ENCODE results near the gene FAHD2A. TPM values are rescaled to one million over a fixed set of nuclear protein-coding genes. Genes with fewer than 3 reads are reported as not detected.

The FAHD2A gene
- total RNA-seq, 1 donor from 2014 or later: 22.8 TPM

DNA sequence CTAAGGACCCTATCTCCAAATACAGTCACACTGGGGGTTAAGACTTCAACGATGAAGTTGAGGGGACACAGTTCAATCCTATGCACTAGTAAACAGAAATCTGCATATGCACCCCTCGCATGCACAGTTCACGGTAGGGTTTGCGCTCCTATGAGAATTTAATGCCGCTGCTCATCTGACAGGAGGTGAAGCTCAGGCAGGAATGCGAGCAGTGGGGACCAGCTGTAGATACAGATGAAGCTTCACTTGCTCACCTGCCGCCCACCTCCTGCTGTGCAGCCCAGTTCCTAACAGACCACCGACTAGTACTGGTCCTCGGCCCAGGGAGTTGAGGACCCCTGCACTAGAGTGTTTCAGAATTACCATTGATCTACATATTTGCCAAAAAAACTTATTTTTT is 40.0 kb upstream of the FAHD2A start:
- H3K27me3 ChIP-seq: no peaks in the 10 kb centered on the region
- no peaks in the 10 kb centered on the region for H3K36me3 ChIP-seq
- H3K27ac ChIP-seq: no peak overlapping the region
- H3K4me3 ChIP-seq: no peak overlapping the region
- no peaks in the 10 kb centered on the region for H3K4me1 ChIP-seq
- TF ChIP-seq, protein P1, sequence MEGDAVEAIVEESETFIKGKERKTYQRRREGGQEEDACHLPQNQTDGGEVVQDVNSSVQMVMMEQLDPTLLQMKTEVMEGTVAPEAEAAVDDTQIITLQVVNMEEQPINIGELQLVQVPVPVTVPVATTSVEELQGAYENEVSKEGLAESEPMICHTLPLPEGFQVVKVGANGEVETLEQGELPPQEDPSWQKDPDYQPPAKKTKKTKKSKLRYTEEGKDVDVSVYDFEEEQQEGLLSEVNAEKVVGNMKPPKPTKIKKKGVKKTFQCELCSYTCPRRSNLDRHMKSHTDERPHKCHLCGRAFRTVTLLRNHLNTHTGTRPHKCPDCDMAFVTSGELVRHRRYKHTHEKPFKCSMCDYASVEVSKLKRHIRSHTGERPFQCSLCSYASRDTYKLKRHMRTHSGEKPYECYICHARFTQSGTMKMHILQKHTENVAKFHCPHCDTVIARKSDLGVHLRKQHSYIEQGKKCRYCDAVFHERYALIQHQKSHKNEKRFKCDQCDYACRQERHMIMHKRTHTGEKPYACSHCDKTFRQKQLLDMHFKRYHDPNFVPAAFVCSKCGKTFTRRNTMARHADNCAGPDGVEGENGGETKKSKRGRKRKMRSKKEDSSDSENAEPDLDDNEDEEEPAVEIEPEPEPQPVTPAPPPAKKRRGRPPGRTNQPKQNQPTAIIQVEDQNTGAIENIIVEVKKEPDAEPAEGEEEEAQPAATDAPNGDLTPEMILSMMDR (IDR thresholded peaks at IDR 0.05): no peak
- intact Hi-C loops (cut with DNase I): no loop called here
- DNase-seq (peak; percentile 23), ATAC-seq (no peak)
- H3K9me3 ChIP-seq: no peaks in the 10 kb centered on the region

DNA sequence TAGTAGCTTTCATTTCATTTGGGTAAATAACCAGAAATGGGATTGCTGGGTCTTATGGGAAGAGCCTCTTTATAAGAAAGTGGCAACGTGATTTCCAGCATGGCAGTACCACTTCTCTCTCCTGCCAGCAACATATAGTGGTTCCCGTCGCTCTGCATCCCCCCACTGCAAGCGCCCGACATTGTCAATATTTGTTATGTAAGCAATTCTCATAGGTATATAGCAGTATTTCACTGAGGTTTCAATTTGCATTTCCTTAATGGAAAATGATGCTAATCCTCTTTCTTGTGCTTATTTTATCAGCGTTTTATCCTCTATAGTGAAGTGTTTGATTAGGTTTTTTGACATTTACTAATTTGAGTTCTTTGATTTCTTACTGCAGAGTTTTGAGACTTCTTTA is 36.0 kb upstream of the FAHD2A start:
- H3K4me3 ChIP-seq: no peak overlapping the region
- intact Hi-C loops (cut with DNase I): no loop called here
- no peak overlapping the region for H3K27ac ChIP-seq
- no peaks in the 10 kb centered on the region for H3K36me3 ChIP-seq
- no peaks in the 10 kb centered on the region for H3K4me1 ChIP-seq
- TF ChIP-seq, protein P1 (IDR thresholded peaks at IDR 0.05): no peak
- no peak for ATAC-seq
- H3K27me3 ChIP-seq: no peaks in the 10 kb centered on the region
- no peaks in the 10 kb centered on the region for H3K9me3 ChIP-seq
- DNase-seq: no peak

- Histone ChIP-seq H3K27ac (no peak overlapping the region), H3K4me1 (no peaks in the 10 kb centered on the region), H3K9me3 (no peaks in the 10 kb centered on the region), H3K4me3 (no peak overlapping the region), H3K36me3 (no peaks in the 10 kb centered on the region), H3K27me3 (no peaks in the 10 kb centered on the region)
- DNase-seq: peak; percentile 51
- intact Hi-C loops (cut with DNase I): no loop called here
- TF ChIP-seq, protein P1 (IDR thresholded peaks at IDR 0.05): no peak
- no peak for ATAC-seq
Measured at GRCh38 chr2:95372216-95372829, 30.2 kb upstream of the FAHD2A start.

- Histone ChIP-seq H3K36me3 (no peaks in the 10 kb centered on the region), H3K27me3 (no peaks in the 10 kb centered on the region), H3K27ac (no peak overlapping the region), H3K4me1 (no peaks in the 10 kb centered on the region), H3K9me3 (no peaks in the 10 kb centered on the region), H3K4me3 (no peak overlapping the region)
- TF ChIP-seq, protein P1 (IDR thresholded peaks at IDR 0.05): no peak
- DNase-seq (peak; percentile 46), ATAC-seq (no peak)
- intact Hi-C loops (cut with DNase I): no loop called here
Measured at GRCh38 chr2:95372845-95373244, 29.7 kb upstream of the FAHD2A start.

DNA sequence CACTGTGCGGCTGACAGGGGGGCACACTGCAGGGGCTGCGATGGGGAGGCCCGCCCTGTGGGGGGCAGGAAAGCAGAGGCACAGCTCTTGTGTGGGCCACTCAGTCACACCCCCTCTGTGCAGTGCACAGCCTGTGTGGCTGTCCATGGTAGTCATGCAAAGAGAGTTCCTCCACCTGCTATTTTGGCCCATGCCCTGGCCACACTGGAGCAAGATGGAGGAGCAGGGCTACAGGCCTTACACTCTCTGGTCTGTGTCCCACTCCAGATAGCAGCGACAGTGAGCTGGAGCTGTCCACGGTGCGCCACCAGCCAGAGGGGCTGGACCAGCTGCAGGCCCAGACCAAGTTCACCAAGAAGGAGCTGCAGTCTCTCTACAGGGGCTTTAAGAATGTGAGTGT is 28.5 kb upstream of the FAHD2A start:
- Histone ChIP-seq H3K4me1 (no peaks in the 10 kb centered on the region), H3K36me3 (no peaks in the 10 kb centered on the region), H3K27ac (no peak overlapping the region), H3K27me3 (no peaks in the 10 kb centered on the region), H3K4me3 (no peak overlapping the region), H3K9me3 (no peaks in the 10 kb centered on the region)
- DNase-seq (peak; percentile 28), ATAC-seq (peak; percentile 14)
- TF ChIP-seq, protein P1 (IDR thresholded peaks at IDR 0.05): no peak
- intact Hi-C loops (cut with DNase I): no loop called here

DNA sequence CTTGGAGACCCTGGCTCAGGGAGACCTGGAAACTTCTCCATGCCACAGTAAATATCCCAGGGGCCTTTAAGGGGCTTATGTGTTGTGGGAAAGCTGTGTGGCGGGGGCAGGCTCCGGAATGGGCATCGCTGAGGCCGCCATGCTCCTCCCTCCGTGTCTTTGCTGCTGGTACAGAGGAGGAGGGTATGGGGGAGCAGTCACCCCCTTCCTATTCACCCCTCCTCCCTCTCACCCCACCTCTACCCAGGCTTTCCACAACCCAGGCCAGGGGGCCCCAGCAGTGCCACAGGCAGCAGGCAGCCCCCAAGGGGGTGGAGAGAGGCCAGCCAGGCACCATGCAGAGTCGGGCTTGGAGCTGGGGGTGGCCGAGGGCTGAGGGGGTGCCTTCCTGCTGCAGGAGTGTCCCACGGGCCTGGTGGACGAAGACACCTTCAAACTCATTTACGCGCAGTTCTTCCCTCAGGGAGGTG is 28.0 kb upstream of the FAHD2A start:
- DNase-seq: peak; percentile 48
- H3K4me1 ChIP-seq: no peaks in the 10 kb centered on the region
- no peak for ATAC-seq
- H3K27me3 ChIP-seq: no peaks in the 10 kb centered on the region
- no peak overlapping the region for H3K4me3 ChIP-seq
- H3K36me3 ChIP-seq: no peaks in the 10 kb centered on the region
- H3K9me3 ChIP-seq: no peaks in the 10 kb centered on the region
- TF ChIP-seq, protein P1 (IDR thresholded peaks at IDR 0.05): no peak
- intact Hi-C loops (cut with DNase I): no loop called here
- H3K27ac ChIP-seq: no peak overlapping the region
